GM18505 (cell line): Measurements from ENCODE around the gene CADM4.
"Not testable (repeated sequence)": the region's sequence is repeated elsewhere in the genome, so short reads cannot be mapped to it uniquely, and the experiment has no call there.

Experiments used
- ATAC-seq: cut with Tn5 transposase; IDR thresholded peaks from one replicate; pipeline ENCODE4 v1.9.1; 2021; ENCODE audit not compliant: unreplicated experiment
- POLR2A ChIP-seq: IDR thresholded peaks from 4 replicates; pipeline ENCODE4 v1.6.1; 2011; ENCODE audit warnings: borderline replicate concordance; ENCODE audit not compliant: insufficient read depth, insufficient read length; ENCODE audit errors: extremely low read depth

The CADM4 gene

DNA sequence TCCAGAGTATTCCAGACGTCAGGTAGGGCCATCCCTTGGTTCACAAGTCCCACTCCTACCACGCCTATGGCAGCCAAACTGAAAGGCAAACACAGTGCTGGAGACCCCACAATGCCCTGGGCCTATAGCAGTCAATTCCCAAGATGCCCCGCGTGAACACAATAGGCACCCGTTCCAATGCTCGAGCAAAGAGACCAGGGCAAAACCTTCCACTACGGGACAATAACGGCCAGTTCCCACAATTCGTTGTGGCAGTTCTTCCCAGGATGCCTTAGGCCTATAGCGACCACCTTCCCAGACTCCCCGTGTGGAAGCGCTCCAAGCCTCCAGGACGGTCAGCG lies 20.8 kb downstream of the CADM4 start:
- no peak for TF ChIP-seq POLR2A
- ATAC-seq, result peak; percentile 20

DNA sequence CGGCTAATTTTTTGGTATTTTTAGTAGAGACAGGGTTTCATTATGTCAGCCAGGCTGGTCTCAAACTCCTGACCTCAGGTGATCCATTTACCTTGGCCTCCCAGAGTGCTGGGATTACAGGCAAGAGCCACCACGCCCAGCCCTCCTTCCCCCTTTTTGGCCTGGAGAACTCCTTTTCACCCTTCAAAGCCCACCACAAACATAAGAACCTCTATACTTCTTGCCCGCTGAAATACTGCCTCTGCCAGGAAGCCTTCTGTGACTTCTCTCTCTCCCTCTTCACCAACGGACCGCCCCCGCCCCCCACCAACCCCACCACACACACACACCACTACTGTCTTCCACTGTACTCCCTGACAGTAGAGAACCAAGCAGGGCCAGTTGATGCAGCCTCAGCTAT lies 22.7 kb downstream of the CADM4 start:
- no peak for ATAC-seq

DNA sequence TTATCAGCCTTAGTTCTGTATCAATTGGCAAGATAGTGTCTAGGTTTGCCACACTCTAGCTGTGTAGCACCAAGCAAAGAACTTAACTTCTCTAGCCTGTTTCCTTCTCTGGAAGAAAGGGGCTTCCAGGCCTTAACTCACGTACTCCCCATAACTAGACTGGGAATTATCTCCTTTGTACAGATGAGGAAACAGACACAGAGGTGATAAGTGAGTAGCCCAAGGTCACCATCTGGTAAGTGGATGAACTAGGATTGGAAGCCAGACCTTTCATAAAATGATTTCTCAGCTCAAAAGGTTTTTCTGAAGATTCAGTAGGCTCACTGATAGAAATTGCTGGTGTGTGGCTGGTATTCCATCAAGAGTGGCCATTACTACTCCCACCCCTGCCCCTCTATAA lies 23.3 kb downstream of the CADM4 start:
- TF ChIP-seq POLR2A, result no peak
- no peak for ATAC-seq

More for the DNA sequence above, 22.7 kb downstream of the CADM4 start:
- TF ChIP-seq POLR2A, result no peak

DNA sequence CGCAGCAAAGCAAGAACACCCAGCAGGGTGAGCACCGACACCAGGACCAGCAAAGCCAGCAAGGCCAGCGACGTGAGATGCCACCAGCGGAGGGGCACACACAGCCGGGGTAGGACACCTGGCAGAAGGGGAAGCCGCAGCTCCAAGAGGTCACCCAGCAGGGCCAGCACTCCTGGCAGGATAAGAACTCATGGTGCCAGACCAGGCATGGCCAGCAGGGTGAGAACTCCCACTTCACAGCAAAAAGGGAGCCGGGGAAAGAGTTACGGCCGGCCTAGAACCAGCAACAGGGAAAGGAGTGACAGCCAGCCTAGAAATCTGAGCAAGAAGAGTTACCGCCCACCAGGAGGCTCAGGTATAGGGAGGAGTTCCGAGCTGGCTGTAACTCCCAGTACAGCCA lies 27.3 kb downstream of the CADM4 start:
- no peak for ATAC-seq
- no peak for TF ChIP-seq POLR2A

DNA sequence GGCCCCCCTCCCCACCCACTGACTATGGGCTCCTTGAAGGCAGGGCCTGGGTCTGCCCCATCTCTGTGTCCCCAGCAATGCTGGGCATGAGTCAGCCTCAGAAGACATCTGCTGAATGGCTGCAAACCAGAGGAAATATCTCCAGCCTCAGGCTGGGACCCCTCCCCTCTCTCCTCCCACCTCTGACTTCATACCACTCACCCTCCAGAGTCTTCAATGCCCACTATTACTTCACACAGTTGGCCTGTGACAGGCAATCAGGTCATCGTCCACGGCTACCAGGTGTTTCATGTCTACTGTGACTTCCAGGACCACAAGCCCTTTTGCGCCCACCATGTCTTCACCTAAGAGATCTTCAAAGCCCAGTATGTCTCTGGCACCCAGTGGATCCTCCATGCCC lies 27.9 kb downstream of the CADM4 start, which contains the start of gene SRRM5:
SRRM5 (plus strand) TSS at position 301 of the 400 bp plus-strand sequence; CDS start at position 335, 34 bp downstream.
- ATAC-seq, result no peak
- TF ChIP-seq POLR2A, result no peak

DNA sequence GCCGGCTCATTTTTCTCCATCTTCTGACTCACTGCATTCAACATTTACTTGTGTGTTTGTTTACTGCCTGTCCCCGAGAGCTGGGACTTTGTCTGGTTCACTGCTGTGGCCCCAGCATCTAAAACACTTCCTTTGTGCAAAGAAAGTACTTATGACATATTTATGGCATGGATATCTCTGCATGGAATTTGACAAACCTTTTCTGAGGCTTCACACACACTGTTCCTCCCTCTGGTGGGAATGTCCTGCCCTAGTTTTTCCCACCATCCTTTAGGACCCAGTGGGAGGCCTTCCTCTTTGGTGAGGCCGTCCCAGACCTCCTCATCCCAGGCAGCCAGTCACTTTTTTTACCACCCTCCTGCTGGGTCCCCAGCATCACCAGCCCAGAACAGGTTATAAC lies 29.2 kb downstream of the CADM4 start:
- ATAC-seq, result no peak

DNA sequence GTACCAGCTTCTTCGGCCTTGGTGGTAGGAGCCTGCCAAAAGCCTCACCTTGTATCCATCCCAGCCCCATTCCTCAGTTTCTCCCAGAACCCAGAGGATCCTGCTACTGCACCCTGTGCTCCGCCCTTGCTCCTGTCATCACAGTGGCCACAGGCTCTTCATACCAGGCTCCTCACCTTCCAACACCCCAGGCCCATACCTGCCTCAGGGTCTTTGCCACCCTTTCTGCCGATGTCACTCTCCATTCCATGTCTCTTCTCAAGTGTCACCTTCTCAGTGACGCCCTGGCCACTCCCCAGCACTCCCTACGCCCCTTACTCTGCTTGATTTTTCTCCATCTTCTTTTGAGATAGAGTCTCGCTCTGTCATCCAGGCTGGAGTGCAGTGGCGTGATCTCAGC lies 29.8 kb downstream of the CADM4 start:
- TF ChIP-seq POLR2A, result no peak
- ATAC-seq, result no peak

More for the DNA sequence above, 29.2 kb downstream of the CADM4 start:
- no peak for TF ChIP-seq POLR2A

DNA sequence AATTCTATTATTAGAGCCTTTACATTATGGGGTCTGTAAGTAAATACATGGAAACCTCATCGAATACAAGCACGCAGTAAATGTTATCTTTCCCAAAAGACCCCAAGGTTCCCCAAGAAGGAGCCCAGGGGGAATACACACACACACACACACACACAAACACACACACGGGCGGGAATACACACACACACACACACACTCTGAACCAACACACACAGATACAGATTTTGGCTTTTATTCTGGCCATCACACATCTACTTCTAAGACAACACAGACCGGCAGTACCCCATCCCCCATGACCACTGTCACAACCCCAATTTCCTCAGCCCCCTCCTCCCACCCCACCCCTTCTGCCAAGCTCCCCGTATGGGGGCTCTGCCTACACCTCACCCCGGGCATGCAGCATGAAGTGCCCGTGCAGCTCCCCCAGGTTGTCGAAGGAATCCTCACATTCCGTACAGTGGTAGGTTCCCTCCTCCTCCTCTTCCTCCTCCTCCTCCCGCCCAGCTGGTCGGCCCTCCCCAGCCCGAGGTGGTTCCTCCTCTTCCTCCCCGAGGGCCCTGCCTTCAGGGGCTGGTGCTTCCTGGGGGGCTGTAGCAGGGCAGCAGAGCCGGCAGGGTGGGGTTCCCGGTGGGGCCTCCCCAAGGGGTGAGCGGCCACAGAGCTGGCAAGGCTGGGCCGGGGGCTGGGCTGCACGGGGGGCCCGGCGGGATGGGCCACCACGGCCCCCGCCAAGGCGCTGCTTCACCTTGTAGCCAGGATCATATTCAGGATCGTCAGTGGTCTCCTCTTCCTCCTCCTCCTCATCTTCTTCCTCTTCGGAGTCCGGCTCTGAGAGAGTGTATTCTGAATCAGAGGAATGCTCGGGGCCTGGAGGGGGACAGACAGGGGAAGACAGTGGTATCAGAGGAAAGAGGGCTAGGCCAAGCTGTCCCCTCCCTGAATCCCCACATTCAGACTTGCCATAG lies 32.1 kb downstream of the CADM4 start:
- TF ChIP-seq POLR2A, result no peak
- no peak for ATAC-seq

DNA sequence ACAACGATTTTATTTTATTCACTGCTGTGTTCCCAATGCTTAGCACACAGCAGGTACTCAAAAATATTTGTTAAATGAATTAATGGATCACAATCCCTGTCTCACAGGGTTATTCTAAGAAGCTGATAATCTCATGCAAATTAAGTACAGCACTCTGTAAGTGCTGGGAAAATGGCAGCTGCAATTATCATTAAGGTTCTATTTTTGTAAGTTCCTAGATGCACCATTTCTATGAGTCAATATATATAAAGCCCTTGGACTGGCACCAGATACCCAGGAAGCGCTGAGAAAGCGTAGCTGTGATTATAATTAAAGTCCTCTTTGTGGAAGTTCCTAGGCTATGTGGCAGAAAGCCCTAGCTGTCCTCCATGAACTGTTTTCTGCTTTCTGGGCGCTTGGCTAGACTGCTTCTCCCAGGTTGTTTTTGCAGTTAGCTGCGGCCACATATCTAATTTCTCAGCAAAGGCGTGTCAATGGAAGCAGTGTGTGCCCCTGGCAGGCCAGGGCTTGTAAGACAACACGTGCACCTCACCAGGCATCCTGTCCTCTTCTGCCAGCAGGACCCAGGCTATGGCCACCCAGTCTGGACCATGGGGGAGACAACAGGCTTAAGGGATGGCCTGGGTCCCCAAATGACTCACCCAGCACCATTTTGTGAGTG lies 33.0 kb downstream of the CADM4 start:
- TF ChIP-seq POLR2A, result no peak
- no peak for ATAC-seq

DNA sequence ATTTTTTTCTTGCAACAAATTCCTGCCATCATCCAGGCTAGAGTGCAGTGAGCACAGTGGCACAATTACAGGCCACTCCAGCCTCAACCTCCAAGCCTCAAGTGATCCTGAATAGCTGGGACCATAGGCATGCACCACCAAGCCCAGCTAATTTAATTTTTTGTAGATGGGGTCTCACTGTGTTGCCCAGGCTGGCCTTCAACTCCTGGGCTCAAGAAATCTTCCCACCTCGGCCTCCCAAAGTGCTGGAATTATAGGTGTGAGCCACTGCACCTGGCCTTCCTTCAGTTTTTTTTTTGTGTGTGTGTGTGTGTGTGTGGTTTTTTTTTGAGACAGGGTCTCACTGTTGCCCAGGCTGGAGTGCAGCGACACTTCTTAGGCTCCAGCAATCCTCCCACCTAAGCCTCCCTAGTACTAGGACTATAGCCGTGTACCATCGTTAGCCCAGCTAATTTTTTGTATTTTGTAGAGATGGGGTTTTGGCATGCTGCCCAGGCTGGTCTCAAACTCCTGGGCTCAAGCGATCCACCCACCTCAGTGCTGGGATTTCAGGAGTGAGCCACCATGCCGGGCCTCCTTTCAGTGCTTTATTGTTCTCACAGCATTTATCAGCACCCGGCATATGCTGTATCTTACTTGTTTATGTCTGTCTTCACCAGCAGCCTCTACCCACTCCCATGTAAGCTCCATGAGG lies 33.6 kb downstream of the CADM4 start:
- no peak for ATAC-seq

DNA sequence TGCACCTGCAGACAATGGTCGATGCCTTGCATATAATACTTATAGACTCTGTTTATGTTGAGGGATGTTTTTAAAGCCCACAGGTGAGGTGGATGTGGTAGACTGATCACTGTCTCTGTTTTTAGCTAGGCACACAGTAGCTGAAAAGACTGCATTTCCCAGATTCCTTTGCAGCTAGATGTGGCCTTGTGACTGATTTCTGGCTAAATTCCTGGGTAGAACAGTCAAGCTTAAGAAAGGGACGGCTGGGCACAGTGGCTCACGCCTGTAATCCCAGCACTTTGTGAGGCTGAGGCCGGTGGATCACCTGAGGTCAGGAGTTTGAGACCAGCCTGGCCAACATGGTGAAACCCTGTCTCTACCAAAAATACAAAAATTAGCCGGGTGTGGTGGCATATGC lies 39.3 kb downstream of the CADM4 start:
- not testable (repeated sequence) for ATAC-seq

More for the DNA sequence above, 33.6 kb downstream of the CADM4 start:
- TF ChIP-seq POLR2A, result no peak

DNA sequence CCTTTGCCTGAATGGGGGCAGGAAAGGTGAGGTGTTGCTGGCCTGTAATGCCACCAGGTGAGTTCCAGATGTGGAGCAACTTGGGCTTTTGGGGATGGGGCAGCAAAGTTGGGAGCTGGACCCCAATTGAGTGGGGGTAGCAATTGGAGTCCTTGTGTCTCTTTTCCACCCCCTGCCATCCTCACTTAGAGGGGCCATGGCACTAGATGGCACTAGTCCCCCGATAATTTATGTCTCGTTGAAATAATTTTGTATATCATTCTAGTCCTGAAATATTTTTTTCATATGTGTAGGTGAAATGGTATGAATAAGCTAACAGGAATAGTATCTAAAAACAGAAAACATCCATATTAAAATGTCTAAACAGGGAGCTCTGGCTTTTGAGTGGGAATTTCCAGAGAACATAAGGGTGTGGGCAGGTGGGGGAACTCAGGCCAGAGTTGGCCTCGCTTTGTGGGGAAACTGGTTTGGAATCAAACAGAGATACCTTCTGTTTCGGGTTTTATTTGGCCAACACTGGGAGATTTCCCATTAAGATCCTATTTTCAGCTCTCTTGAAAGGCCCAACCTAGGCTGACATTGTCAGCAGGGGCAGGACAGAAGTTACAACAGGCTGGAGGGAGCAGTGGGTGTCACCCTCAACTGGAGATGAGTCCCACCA lies 39.9 kb downstream of the CADM4 start:
- TF ChIP-seq POLR2A, result no peak
- no peak for ATAC-seq
